Fibroblast of villous mesenchyme (primary cell): ENCODE results near the gene UBE2I. TPM values are rescaled to one million over a fixed set of nuclear protein-coding genes. Genes with fewer than 3 reads are reported as not detected.

Experiments used
- DNase-seq: peaks from one replicate; pipeline ENCODE4 v3.0.0-alpha.2; 2010; ENCODE audit warnings: low read depth
- H3K4me3 ChIP-seq: 2 replicates; pipeline ENCODE4 v1.5.1; 2011; ENCODE audit warnings: low read depth, mild to moderate bottlenecking, low read length
- CTCF ChIP-seq: IDR thresholded peaks from 2 replicates; pipeline ENCODE4 v1.5.1; 2012; ENCODE audit warnings: low read depth, mild to moderate bottlenecking, low read length; ENCODE audit not compliant: insufficient read depth
- total RNA-seq: library from RNA; depleted of rRNA; stranded (reverse); fragments of >200 nt; gene quantifications from 2 replicates; pipeline ENCODE4 v1.2.3, GENCODE V29; 2012

Gene UBE2I
- total RNA-seq, 1 donor = 44.9 TPM

- no peak overlapping the region for H3K4me3 ChIP-seq
- peak; percentile 38 for DNase-seq
- peak; percentile 78 for TF ChIP-seq CTCF
These were observed 8.6 kb upstream of the UBE2I start for GRCh38 chr16:1300664-1301476.

- TF ChIP-seq CTCF = no peak
- H3K4me3 ChIP-seq = no peak overlapping the region
- DNase-seq = no peak
These were observed 7.9 kb upstream of the UBE2I start for GRCh38 chr16:1301562-1301961.

- H3K4me3 ChIP-seq = no peak overlapping the region
- DNase-seq = no peak
- no peak for TF ChIP-seq CTCF
These were observed 3.6 kb upstream of the UBE2I start for GRCh38 chr16:1305823-1306222.

GRCh38 chr16:1306334-1306733 is 3.1 kb upstream of the UBE2I start:
- H3K4me3 ChIP-seq = no peak overlapping the region
- TF ChIP-seq CTCF = no peak
- DNase-seq = no peak

- DNase-seq = no peak
- H3K4me3 ChIP-seq = peak overlapping the region; percentile 61
- no peak for TF ChIP-seq CTCF
These were observed 1.1 kb upstream of the UBE2I start for GRCh38 chr16:1308036-1308976.

- TF ChIP-seq CTCF = no peak
- peak; percentile 73 for DNase-seq
- H3K4me3 ChIP-seq = peak overlapping the region; percentile 68
These were observed 724 bp downstream of the UBE2I start for GRCh38 chr16:1309888-1310831.
